Thyroid gland (tissue), 4 donors: ENCODE data around the gene KLF2.
"Not testable (repeated sequence)": the region's sequence is repeated elsewhere in the genome, so short reads cannot be mapped to it uniquely, and the experiment has no call there.

Source experiments
- POLR2A ChIP-seq, 2 donors: fragments of 450-650 bp; IDR thresholded peaks; one replicate each; pipeline ENCODE4 v1.6.1; 2017; ENCODE audit warnings: antibody characterized with exemption in 2 of 2, mild to moderate bottlenecking in 2 of 2, moderate library complexity in 1 of 2
- TF ChIP-seq, protein P1 (sequence below), 6 experiments: fragments of 200-600 bp in 3 of 6; fragments of 450-650 bp in 3 of 6; sonication (generic) in 3 of 6; IDR thresholded peaks; one replicate each; pipeline ENCODE4 v1.5.1; 2016 to 2019; ENCODE audit warnings: antibody characterized with exemption in 6 of 6, mild to moderate bottlenecking in 2 of 6, inconsistent platforms in 1 of 6, moderate library complexity in 1 of 6

- TF ChIP-seq POLR2A (IDR thresholded peaks at IDR 0.05), result not testable (repeated sequence)
- TF ChIP-seq, protein P1, sequence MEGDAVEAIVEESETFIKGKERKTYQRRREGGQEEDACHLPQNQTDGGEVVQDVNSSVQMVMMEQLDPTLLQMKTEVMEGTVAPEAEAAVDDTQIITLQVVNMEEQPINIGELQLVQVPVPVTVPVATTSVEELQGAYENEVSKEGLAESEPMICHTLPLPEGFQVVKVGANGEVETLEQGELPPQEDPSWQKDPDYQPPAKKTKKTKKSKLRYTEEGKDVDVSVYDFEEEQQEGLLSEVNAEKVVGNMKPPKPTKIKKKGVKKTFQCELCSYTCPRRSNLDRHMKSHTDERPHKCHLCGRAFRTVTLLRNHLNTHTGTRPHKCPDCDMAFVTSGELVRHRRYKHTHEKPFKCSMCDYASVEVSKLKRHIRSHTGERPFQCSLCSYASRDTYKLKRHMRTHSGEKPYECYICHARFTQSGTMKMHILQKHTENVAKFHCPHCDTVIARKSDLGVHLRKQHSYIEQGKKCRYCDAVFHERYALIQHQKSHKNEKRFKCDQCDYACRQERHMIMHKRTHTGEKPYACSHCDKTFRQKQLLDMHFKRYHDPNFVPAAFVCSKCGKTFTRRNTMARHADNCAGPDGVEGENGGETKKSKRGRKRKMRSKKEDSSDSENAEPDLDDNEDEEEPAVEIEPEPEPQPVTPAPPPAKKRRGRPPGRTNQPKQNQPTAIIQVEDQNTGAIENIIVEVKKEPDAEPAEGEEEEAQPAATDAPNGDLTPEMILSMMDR (IDR thresholded peaks at IDR 0.05), result not testable (repeated sequence)
These were observed 20.1 kb upstream of the KLF2 start for GRCh38 chr19:16304511-16304910.
